ENCODE data around the gene PIGP. TPM values are rescaled to one million over a fixed set of nuclear protein-coding genes. Genes with fewer than 3 reads are reported as not detected.

Gene PIGP
- total and polyA plus RNA-seq, 2 of the 13 experiments (the other 11 are each of a cell fraction or from before 2014, with no cell fraction given) = 14.8 to 33.4 TPM

DNA sequence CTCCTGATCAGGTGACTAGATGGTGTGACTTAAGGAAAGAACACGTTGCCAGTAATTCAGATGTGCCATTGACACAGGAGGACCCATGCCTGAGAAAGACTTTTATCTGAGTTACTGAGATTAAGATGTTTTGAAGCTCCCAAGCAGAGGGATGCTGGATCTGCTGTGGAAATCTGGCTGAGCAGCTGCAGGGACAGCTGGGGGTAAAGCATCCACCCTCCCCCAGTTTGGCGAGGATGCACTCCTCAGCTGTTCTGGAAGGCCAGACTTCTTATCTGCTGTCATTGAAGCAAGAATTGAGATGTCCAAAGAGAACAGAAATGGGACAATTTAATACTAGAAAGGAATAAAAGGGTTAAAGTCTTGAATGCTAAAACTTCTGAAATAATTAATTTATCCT, 25.9 kb upstream of the PIGP start:
- Histone ChIP-seq H4K20me1 (ENCODE audit: insufficient read depth, low read length) (no peaks in the 10 kb centered on the region; the same call in 1 of the 2 replicates), H3K36me3 (replicated peaks in 1 of 2; ENCODE audit: control insufficient read depth in 1 of 2, insufficient read depth in 2 of 2, low read length in 2 of 2) (peaks cover 15 to 55% of the 10 kb centered on the region in 2 experiments), H3K27me3 (ENCODE audit: control insufficient read depth in 1 of 2, insufficient read depth in 2 of 2, low read length in 2 of 2) (no peaks in the 10 kb centered on the region), H3K79me2 (ENCODE audit: insufficient read depth, low read length) (peaks cover 24% of the 10 kb centered on the region), H2AFZ (ENCODE audit: low read length) (no peak overlapping the region), H3K4me1 (ENCODE audit: insufficient read depth, low read length) (peaks cover 27% of the 10 kb centered on the region), H3K27ac (ENCODE audit: extremely low read length, insufficient read depth, low read length) (no peak overlapping the region), H3K9ac (ENCODE audit: insufficient read depth, low read depth, low read length) (no peak overlapping the region), H3K9me3 (ENCODE audit: low read length) (no peaks in the 10 kb centered on the region), H3K4me3 (replicated peaks in 1 of 3; ENCODE audit: insufficient read depth in 1 of 3, low read depth in 2 of 3, low read length in 3 of 3) (no peak overlapping the region), H3K4me2 (ENCODE audit: low read depth, low read length) (no peak overlapping the region)
- BruUV-seq (replicated peaks) = no TSS peak
- WGBS (ENCODE audit: low lambda C conversion rate) = 100% methylated on average over 2 of the region's 2 CpGs
- FAIRE-seq (no peak), ATAC-seq (no peak), DNase-seq (ENCODE audit: low spot score) (no peak)
- TF ChIP-seq MTA3 (CRISPR knock-in tag; IDR thresholded peaks at IDR 0.05) = no peak
- TF ChIP-seq ZNF652 (CRISPR knock-in tag; IDR thresholded peaks at IDR 0.05; ENCODE audit: borderline replicate concordance, low read depth) = no peak
- TF ChIP-seq ZNF292 (CRISPR knock-in tag; IDR thresholded peaks at IDR 0.05; ENCODE audit: borderline replicate concordance, low read depth) = no peak
- ChIA-PET POLR2A (no interaction called here), CTCF (ENCODE audit: low intra/inter-chr PET ratio, low total read pairs) (no interaction called here)
- in situ Hi-C loops (cut with HindIII; ENCODE audit: extremely low pct_ligation_motif_present, low pct_unique_long_range_greater_than_20kb) = no loop called here
- intact Hi-C loops (cut with micrococcal nuclease; ENCODE audit: unreplicated experiment) = no loop called here

DNA sequence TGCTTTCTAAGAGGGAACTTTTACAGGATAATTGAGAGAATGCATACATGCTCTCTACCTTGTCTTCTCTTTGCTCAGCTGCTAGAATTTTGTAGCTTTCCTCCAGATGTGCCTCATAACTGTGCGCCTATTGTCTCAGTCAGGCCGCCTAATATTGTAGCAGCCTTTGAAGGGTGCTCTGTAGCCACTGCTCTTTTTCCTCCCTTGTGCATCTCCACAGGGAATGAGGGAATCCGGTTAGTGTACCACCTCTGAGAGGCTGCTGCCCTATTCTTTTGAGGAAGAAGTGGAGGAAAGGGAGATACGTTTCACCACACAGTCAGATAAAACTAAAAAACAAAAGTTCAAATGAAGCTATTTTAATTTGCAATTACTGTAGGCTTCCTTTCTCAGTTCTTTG, 22.9 kb upstream of the PIGP start:
- Histone ChIP-seq H3K9me3 (ENCODE audit: low read length) (no peaks in the 10 kb centered on the region), H4K20me1 (ENCODE audit: insufficient read depth, low read length) (no peaks in the 10 kb centered on the region; the same call in 1 of the 2 replicates), H3K36me3 (replicated peaks in 1 of 2; ENCODE audit: control insufficient read depth in 1 of 2, insufficient read depth in 2 of 2, low read length in 2 of 2) (peaks cover 17 to 60% of the 10 kb centered on the region in 2 experiments), H3K4me2 (ENCODE audit: low read depth, low read length) (no peak overlapping the region), H3K27me3 (ENCODE audit: control insufficient read depth in 1 of 2, insufficient read depth in 2 of 2, low read length in 2 of 2) (no peaks in the 10 kb centered on the region; a peak in 1 of 5 replicates), H3K4me1 (ENCODE audit: insufficient read depth, low read length) (peaks cover 4% of the 10 kb centered on the region; the same call in 1 of the 2 replicates), H3K27ac (ENCODE audit: extremely low read length, insufficient read depth, low read length) (no peak overlapping the region), H3K4me3 (replicated peaks in 1 of 3; ENCODE audit: insufficient read depth in 1 of 3, low read depth in 2 of 3, low read length in 3 of 3) (no peak overlapping the region), H2AFZ (ENCODE audit: low read length) (no peak overlapping the region), H3K9ac (ENCODE audit: insufficient read depth, low read depth, low read length) (no peak overlapping the region), H3K79me2 (ENCODE audit: insufficient read depth, low read length) (peaks cover 16% of the 10 kb centered on the region)
- ChIA-PET CTCF (ENCODE audit: low intra/inter-chr PET ratio, low total read pairs) (no interaction called here), POLR2A (no interaction called here)
- DNase-seq (ENCODE audit: low spot score) (no peak), FAIRE-seq (no peak), ATAC-seq (no peak)
- TF ChIP-seq RBM22 (optimal IDR thresholded peaks at IDR 0.05; ENCODE audit: low read length) = peak; percentile 67
- TF ChIP-seq JUND (CRISPR knock-in tag; IDR thresholded peaks at IDR 0.05) = no peak
- intact Hi-C loops (cut with micrococcal nuclease; ENCODE audit: unreplicated experiment) (no loop called here), in situ Hi-C loops (cut with HindIII; ENCODE audit: extremely low pct_ligation_motif_present, low pct_unique_long_range_greater_than_20kb) (no loop called here)
- 100% methylated on average over 4 of the region's 4 CpGs for WGBS (ENCODE audit: low lambda C conversion rate)
- no TSS peak for BruUV-seq (replicated peaks)
